GM12892 (cell line): ENCODE measurements around the gene THY1.

ENCODE experiments used
- POLR2A ChIP-seq: IDR thresholded peaks from 2 replicates; pipeline ENCODE4 v1.6.1; 2011; ENCODE audit warnings: low read depth, low read length, control low read depth
- POLR2AphosphoS5 ChIP-seq: IDR thresholded peaks from 2 replicates; pipeline ENCODE4 v1.6.1; 2011; ENCODE audit warnings: low read depth, low read length, control low read depth
- TAF1 ChIP-seq: IDR thresholded peaks from 2 replicates; pipeline ENCODE4 v1.6.1; 2011; ENCODE audit warnings: low read depth, mild to moderate bottlenecking, control low read depth, low read length, borderline replicate concordance

DNA sequence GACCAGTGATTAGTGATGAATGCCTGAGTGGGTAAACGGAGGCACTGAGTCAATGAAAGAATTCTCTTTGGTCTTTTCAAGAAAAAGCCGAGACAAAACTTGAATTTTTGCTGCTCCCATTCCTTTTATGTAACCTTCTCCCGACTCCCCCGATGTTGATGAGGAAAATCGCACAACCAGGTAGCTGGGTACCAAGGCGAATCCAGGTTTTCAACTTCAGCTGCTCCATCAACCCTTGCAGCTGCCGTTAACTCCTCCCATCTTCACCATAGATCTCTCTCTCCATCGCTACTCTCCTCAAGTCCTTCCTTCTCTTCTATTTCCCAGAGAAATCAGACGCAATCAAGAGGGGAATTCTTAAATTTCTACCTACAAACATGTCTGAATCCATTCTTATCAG is 40.9 kb downstream of the THY1 start:
- TF ChIP-seq POLR2A (no peak), TAF1 (no peak), POLR2AphosphoS5 (no peak)
